Panc1 (cell line): Measurements from ENCODE around the gene ALS2CL. TPM values are rescaled to one million over a fixed set of nuclear protein-coding genes. Genes with fewer than 3 reads are reported as not detected.

Source experiments
- ATAC-seq: fragments of 200-7000 bp; cut with Tn5 transposase; 2 replicates; pipeline ENCODE4 v1.9.1; 2020; ENCODE audit warnings: mild to moderate bottlenecking, moderate library complexity
- BruUV-seq: library from RNA; stranded (reverse); fragments of 400-500 nt; replicated peaks from 2 replicates; lab custom pipeline; 2021; lab: Mats Ljungman, UMichigan
- CTCF ChIA-PET: fragments of 300-600 bp; sonication (Branson Sonifier 250); formaldehyde crosslinking; loops from one replicate; lab custom pipeline; 2022; ENCODE audit warnings: antibody characterized with exemption; lab: Charles Lee
- POLR2A ChIA-PET: fragments of 300-600 bp; sonication (Branson Sonifier 250); formaldehyde crosslinking; loops from one replicate; lab custom pipeline; 2022; ENCODE audit warnings: antibody characterized with exemption; lab: Charles Lee
- DNase-seq: peaks from one replicate; pipeline ENCODE4 v3.0.0-alpha.2; 2010; ENCODE audit warnings: low read depth, low spot score
- H3K27ac ChIP-seq: 2 replicates; pipeline ENCODE4 v1.5.1; 2011; ENCODE audit warnings: mild to moderate bottlenecking, low read length, inconsistent platforms
- H3K27me3 ChIP-seq: fragments of 200-500 bp; sonication (Bioruptor generic); 2 replicates; pipeline ENCODE4 v1.6.0; 2014; ENCODE audit warnings: low read length, inconsistent platforms; ENCODE audit not compliant: control insufficient read depth, insufficient read depth
- H3K36me3 ChIP-seq: fragments of 200-500 bp; sonication (Bioruptor generic); 2 replicates; pipeline ENCODE4 v1.5.1; 2014; ENCODE audit warnings: inconsistent platforms, mild to moderate bottlenecking, low read length, moderate library complexity; ENCODE audit not compliant: control insufficient read depth, insufficient read depth
- H3K4me1 ChIP-seq: 2 replicates; pipeline ENCODE4 v1.5.1; 2011; ENCODE audit warnings: inconsistent platforms, mild to moderate bottlenecking, low read length, moderate library complexity; ENCODE audit not compliant: control insufficient read depth, insufficient read depth
- H3K4me3 ChIP-seq, 2 experiments: 2 replicates each; pipeline ENCODE4 v1.5.1; 2011 to 2012; ENCODE audit warnings: low read depth in 2 of 2, low read length in 2 of 2, mild to moderate bottlenecking in 2 of 2, inconsistent platforms in 1 of 2, moderate library complexity in 1 of 2
- H3K9me3 ChIP-seq: fragments of 200-500 bp; sonication (Bioruptor generic); 2 replicates; pipeline ENCODE4 v1.5.1; 2014; ENCODE audit warnings: low read depth, mild to moderate bottlenecking, inconsistent platforms, low read length, moderate library complexity; ENCODE audit not compliant: control insufficient read depth, insufficient read depth
- CTCF ChIP-seq: fragments of 450-650 bp; IDR thresholded peaks from 2 replicates; pipeline ENCODE4 v1.5.1; 2017; ENCODE audit warnings: mild to moderate bottlenecking
- POLR2AphosphoS5 ChIP-seq: IDR thresholded peaks from 2 replicates; pipeline ENCODE4 v1.6.1; 2012; ENCODE audit warnings: mild to moderate bottlenecking, low read depth, low read length, moderate library complexity
- REST ChIP-seq, 2 experiments: IDR thresholded peaks; 2 replicates each; pipeline ENCODE4 v1.6.1; 2011 to 2012; ENCODE audit warnings: low read depth in 2 of 2, control low read depth in 1 of 2, low read length in 1 of 2, mild to moderate bottlenecking in 1 of 2, moderate library complexity in 1 of 2; ENCODE audit not compliant: insufficient read depth in 1 of 2
- SIN3A ChIP-seq: IDR thresholded peaks from 2 replicates; pipeline ENCODE4 v1.6.1; 2012; ENCODE audit warnings: low read depth, mild to moderate bottlenecking, low read length, moderate library complexity, borderline replicate concordance; ENCODE audit not compliant: insufficient read depth
- TCF7L2 ChIP-seq: IDR thresholded peaks from 2 replicates; pipeline ENCODE4 v1.6.1; 2011; ENCODE audit warnings: mild to moderate bottlenecking, low read depth, low read length, inconsistent platforms
- in situ Hi-C: cut with HindIII; loops from 2 replicates; pipeline ENCODE4 v1.10.0; 2016; ENCODE audit warnings: low sequenced_read_pairs, low pct_unique_long_range_greater_than_20kb
- intact Hi-C: fragments of 100-400 bp; cut with micrococcal nuclease; formaldehyde crosslinking; loops from one replicate; pipeline ENCODE4 v1.10.0; 2022; ENCODE audit not compliant: unreplicated experiment
- total RNA-seq: library from RNA; stranded (reverse); gene quantifications from one replicate; pipeline ENCODE4 v1.2.1, GENCODE V29; 2021; ENCODE audit not compliant: unreplicated experiment

ALS2CL gene
- total RNA-seq, 1 experiment from 2014 or later, result 2.7 TPM

- in situ Hi-C loops, result no loop called here
- no peak overlapping the region for H3K4me3 ChIP-seq
- intact Hi-C loops, result no loop called here
- no peaks in the 10 kb centered on the region for H3K4me1 ChIP-seq
- TF ChIP-seq CTCF (no peak), SIN3A (no peak), TCF7L2 (no peak), POLR2AphosphoS5 (no peak), REST (IDR thresholded peaks at IDR 0.05; ENCODE audit: insufficient read depth in 1 of 2, low read depth in 2 of 2, low read length in 1 of 2) (no peak)
- BruUV-seq, result no TSS peak
- ChIA-PET CTCF (no interaction called here), POLR2A (no interaction called here)
- no peak for DNase-seq
- no peak for ATAC-seq
- H3K36me3 ChIP-seq, result no peaks in the 10 kb centered on the region
- H3K27ac ChIP-seq, result no peak overlapping the region
- H3K9me3 ChIP-seq, result no peaks in the 10 kb centered on the region
- peaks cover 15% of the 10 kb centered on the region for H3K27me3 ChIP-seq
Observed at GRCh38 chr3:46624975-46625490, 68.4 kb downstream of the ALS2CL start.

- intact Hi-C loops, result no loop called here
- TF ChIP-seq SIN3A, result no peak
- TF ChIP-seq POLR2AphosphoS5, result no peak
- no peak for TF ChIP-seq CTCF
- TF ChIP-seq REST (IDR thresholded peaks at IDR 0.05; ENCODE audit: insufficient read depth in 1 of 2, low read depth in 2 of 2, low read length in 1 of 2), result no peak
- TF ChIP-seq TCF7L2, result no peak
- in situ Hi-C loops, result no loop called here
- Histone ChIP-seq H3K27me3 (peaks cover 15% of the 10 kb centered on the region), H3K36me3 (no peaks in the 10 kb centered on the region), H3K27ac (no peak overlapping the region), H3K4me3 (no peak overlapping the region), H3K4me1 (no peaks in the 10 kb centered on the region), H3K9me3 (no peaks in the 10 kb centered on the region)
- POLR2A ChIA-PET, result no interaction called here
- no TSS peak for BruUV-seq
- ATAC-seq, result no peak
- DNase-seq, result no peak
- CTCF ChIA-PET, result no interaction called here
Observed at GRCh38 chr3:46624533-46624932, 68.9 kb downstream of the ALS2CL start.
